ENCODE measurements around the gene NHLH1. TPM values are rescaled to one million over a fixed set of nuclear protein-coding genes. Genes with fewer than 3 reads are reported as not detected.

NHLH1 gene
- total and polyA plus RNA-seq, 2 donors (not counting 3 experiments of a cell fraction or from before 2014, with no cell fraction given), result 0.46 TPM

- no peaks in the 10 kb centered on the region for H3K79me2 ChIP-seq (ENCODE audit: control insufficient read depth, insufficient read depth, low read length)
- no peak overlapping the region for H3K4me3 ChIP-seq (replicated peaks in 1 of 3; ENCODE audit: insufficient read depth in 1 of 3, low read depth in 1 of 3, low read length in 3 of 3)
- H3K4me2 ChIP-seq (ENCODE audit: insufficient read depth, low read length), result no peak overlapping the region
- no peak overlapping the region for H3K27ac ChIP-seq (ENCODE audit: insufficient read depth, low read depth, low read length)
- H3K9me3 ChIP-seq (replicated peaks; ENCODE audit: control insufficient read depth, insufficient read depth, low read length), result no peaks in the 10 kb centered on the region
- H3K4me1 ChIP-seq (ENCODE audit: control insufficient read depth, extremely low read depth, insufficient read depth, low read length), result peaks cover 13% of the 10 kb centered on the region
- no peaks in the 10 kb centered on the region for H3K36me3 ChIP-seq (ENCODE audit: control insufficient read depth in 2 of 2, extremely low read depth in 1 of 2, insufficient read depth in 2 of 2, low read length in 2 of 2)
- DNase-seq (ENCODE audit: low read depth, low spot score), result no peak
- dilution Hi-C loops (cut with MboI; ENCODE audit: extremely low pct_ligation_motif_present, low sequenced_read_pairs) (no loop called here), intact Hi-C loops (cut with micrococcal nuclease) (no loop called here)
- no peaks in the 10 kb centered on the region for H3K9me1 ChIP-seq (replicated peaks; ENCODE audit: control insufficient read depth, extremely low read depth, insufficient read depth, low read length)
- ChIA-PET POLR2A (no interaction called here), CTCF (interaction anchor here (1.1 kb wide), 1 partner anchor 16 kb away, joined by 3 read pairs; no protein-coding TSS in a partner anchor)
- peaks cover 71 to 87% of the 10 kb centered on the region in 2 experiments for H3K27me3 ChIP-seq (ENCODE audit: control insufficient read depth in 2 of 2, insufficient read depth in 2 of 2, low read length in 2 of 2)
- H3K9ac ChIP-seq (replicated peaks; ENCODE audit: extremely low read depth, insufficient read depth, low read length), result no peak overlapping the region
- no peak overlapping the region for H2AFZ ChIP-seq (ENCODE audit: low read depth, low read length)
- H4K20me1 ChIP-seq (replicated peaks; ENCODE audit: control insufficient read depth, extremely low read depth, insufficient read depth, low read length), result no peaks in the 10 kb centered on the region
- no peak for FAIRE-seq
- no TSS peak for BruUV-seq (replicated peaks)
- TF ChIP-seq MYC (IDR thresholded peaks at IDR 0.05; ENCODE audit: low read depth, low read length), result no peak
- TF ChIP-seq MAX (IDR thresholded peaks at IDR 0.05; ENCODE audit: insufficient read depth, insufficient read length), result no peak
- no peak for TF ChIP-seq FOS (IDR thresholded peaks at IDR 0.05; ENCODE audit: borderline replicate concordance, insufficient read depth, low read length)
- no peak for TF ChIP-seq CTCF (IDR thresholded peaks at IDR 0.05; ENCODE audit: extremely low read depth in 1 of 2, insufficient read depth in 1 of 2, low read depth in 1 of 2, low read length in 2 of 2)
These were observed 32.8 kb downstream of the NHLH1 start for GRCh38 chr1:160399544-160400222.

- no TSS peak for BruUV-seq (replicated peaks)
- CTCF ChIA-PET, result interaction anchor here (1.1 kb wide), 1 partner anchor 16 kb away, joined by 3 read pairs; no protein-coding TSS in a partner anchor
- no peak within 1 kb of the TSS for H2AFZ ChIP-seq (ENCODE audit: low read depth, low read length)
- dilution Hi-C loops (cut with MboI; ENCODE audit: extremely low pct_ligation_motif_present, low sequenced_read_pairs) (no loop called here), intact Hi-C loops (cut with micrococcal nuclease) (no loop called here)
- no peaks in the 10 kb centered on the region for H3K79me2 ChIP-seq (ENCODE audit: control insufficient read depth, insufficient read depth, low read length)
- no peaks in the 10 kb centered on the region for H3K36me3 ChIP-seq (ENCODE audit: control insufficient read depth in 2 of 2, extremely low read depth in 1 of 2, insufficient read depth in 2 of 2, low read length in 2 of 2)
- no peak within 1 kb of the TSS for H3K27ac ChIP-seq (ENCODE audit: insufficient read depth, low read depth, low read length)
- TF ChIP-seq MAX (IDR thresholded peaks at IDR 0.05; ENCODE audit: insufficient read depth, insufficient read length) (no peak), EZH2 (IDR thresholded peaks at IDR 0.05; ENCODE audit: borderline replicate concordance, low read depth, low read length, severe bottlenecking) (no peak), MYC (IDR thresholded peaks at IDR 0.05; ENCODE audit: low read depth, low read length) (no peak), JUN (IDR thresholded peaks at IDR 0.05; ENCODE audit: borderline replicate concordance, insufficient read depth, insufficient read length, low read depth) (no peak), POLR2AphosphoS5 (IDR thresholded peaks at IDR 0.05; ENCODE audit: insufficient read depth, low read depth, low read length) (no peak), GATA2 (IDR thresholded peaks at IDR 0.05; ENCODE audit: insufficient read depth, insufficient read length, low read depth, low read length) (no peak), CTCF (IDR thresholded peaks at IDR 0.05; ENCODE audit: extremely low read depth in 1 of 2, insufficient read depth in 1 of 2, low read depth in 1 of 2, low read length in 2 of 2) (no peak), FOS (IDR thresholded peaks at IDR 0.05; ENCODE audit: borderline replicate concordance, insufficient read depth, low read length) (no peak)
- POLR2A ChIA-PET, result no interaction called here
- H4K20me1 ChIP-seq (replicated peaks; ENCODE audit: control insufficient read depth, extremely low read depth, insufficient read depth, low read length), result no peaks in the 10 kb centered on the region
- FAIRE-seq (no peak), DNase-seq (ENCODE audit: low read depth, low spot score) (no peak)
- H3K9me3 ChIP-seq (replicated peaks; ENCODE audit: control insufficient read depth, insufficient read depth, low read length), result no peaks in the 10 kb centered on the region
- H3K27me3 ChIP-seq (ENCODE audit: control insufficient read depth in 2 of 2, insufficient read depth in 2 of 2, low read length in 2 of 2), result peaks cover 73 to 87% of the 10 kb centered on the region in 2 experiments
- no peak within 1 kb of the TSS for H3K4me2 ChIP-seq (ENCODE audit: insufficient read depth, low read length)
- peaks cover 13% of the 10 kb centered on the region for H3K4me1 ChIP-seq (ENCODE audit: control insufficient read depth, extremely low read depth, insufficient read depth, low read length)
- H3K9me1 ChIP-seq (replicated peaks; ENCODE audit: control insufficient read depth, extremely low read depth, insufficient read depth, low read length), result no peaks in the 10 kb centered on the region
- no peak within 1 kb of the TSS for H3K4me3 ChIP-seq (replicated peaks in 1 of 3; ENCODE audit: insufficient read depth in 1 of 3, low read depth in 1 of 3, low read length in 3 of 3)
- no peak within 1 kb of the TSS for H3K9ac ChIP-seq (replicated peaks; ENCODE audit: extremely low read depth, insufficient read depth, low read length)
These were observed 33.4 kb downstream of the NHLH1 start, which contains the start of gene VANGL2 for GRCh38 chr1:160400223-160400645. Gene VANGL2 (plus strand): TSS chr1:160400564. CDS start chr1:160415838, 15,274 bp downstream.

Data from endothelial cell of umbilical vein (primary cell).